Cardiac fibroblast (primary cell): ENCODE results near the gene EPB41L4A.
"Not testable (repeated sequence)": the region's sequence is repeated elsewhere in the genome, so short reads cannot be mapped to it uniquely, and the experiment has no call there.

Source experiments
- DNase-seq, 2 donors: peaks; one replicate each; pipeline versions ENCODE4 v3.0.0 to v3.0.0-alpha.2; 2010; ENCODE audit warnings: low read depth in 2 of 2
- H3K4me3 ChIP-seq, 2 donors: replicated peaks in 1 of 2; 1 replicate in 1 of 2; 2 replicates in 1 of 2; pipeline ENCODE4 v1.5.1; 2011; ENCODE audit warnings: low read depth in 2 of 2, low read length in 2 of 2, mild to moderate bottlenecking in 2 of 2, moderate library complexity in 1 of 2
- TF ChIP-seq, protein P1 (sequence below): IDR thresholded peaks from one replicate; pipeline ENCODE4 v1.5.1; 2011; ENCODE audit warnings: low read depth, mild to moderate bottlenecking, low read length, inconsistent platforms

The EPB41L4A gene

DNA sequence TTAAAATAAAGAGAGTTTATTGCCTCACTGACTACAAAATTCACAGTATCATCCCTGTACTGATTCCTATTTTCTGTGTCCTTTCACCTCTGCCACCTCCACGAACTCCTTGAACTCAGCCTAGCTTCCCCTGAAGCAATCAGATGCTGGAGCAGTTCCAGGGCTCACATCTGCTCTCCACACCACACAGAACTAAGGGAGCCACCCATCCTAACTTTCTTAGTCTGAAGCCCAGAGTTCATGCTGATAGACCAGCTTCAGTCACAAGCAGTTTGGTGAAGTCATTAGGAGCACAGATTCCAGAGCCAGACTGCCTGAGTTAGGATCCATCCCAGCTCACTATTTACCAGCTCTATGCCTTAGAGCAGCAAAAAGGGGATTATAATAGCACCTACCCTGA lies 15.6 kb upstream of the EPB41L4A start:
- peak in 1 of 2 donors; percentile 4 for DNase-seq
- TF ChIP-seq, protein P1, sequence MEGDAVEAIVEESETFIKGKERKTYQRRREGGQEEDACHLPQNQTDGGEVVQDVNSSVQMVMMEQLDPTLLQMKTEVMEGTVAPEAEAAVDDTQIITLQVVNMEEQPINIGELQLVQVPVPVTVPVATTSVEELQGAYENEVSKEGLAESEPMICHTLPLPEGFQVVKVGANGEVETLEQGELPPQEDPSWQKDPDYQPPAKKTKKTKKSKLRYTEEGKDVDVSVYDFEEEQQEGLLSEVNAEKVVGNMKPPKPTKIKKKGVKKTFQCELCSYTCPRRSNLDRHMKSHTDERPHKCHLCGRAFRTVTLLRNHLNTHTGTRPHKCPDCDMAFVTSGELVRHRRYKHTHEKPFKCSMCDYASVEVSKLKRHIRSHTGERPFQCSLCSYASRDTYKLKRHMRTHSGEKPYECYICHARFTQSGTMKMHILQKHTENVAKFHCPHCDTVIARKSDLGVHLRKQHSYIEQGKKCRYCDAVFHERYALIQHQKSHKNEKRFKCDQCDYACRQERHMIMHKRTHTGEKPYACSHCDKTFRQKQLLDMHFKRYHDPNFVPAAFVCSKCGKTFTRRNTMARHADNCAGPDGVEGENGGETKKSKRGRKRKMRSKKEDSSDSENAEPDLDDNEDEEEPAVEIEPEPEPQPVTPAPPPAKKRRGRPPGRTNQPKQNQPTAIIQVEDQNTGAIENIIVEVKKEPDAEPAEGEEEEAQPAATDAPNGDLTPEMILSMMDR: no peak
- no peak overlapping the region for H3K4me3 ChIP-seq

DNA sequence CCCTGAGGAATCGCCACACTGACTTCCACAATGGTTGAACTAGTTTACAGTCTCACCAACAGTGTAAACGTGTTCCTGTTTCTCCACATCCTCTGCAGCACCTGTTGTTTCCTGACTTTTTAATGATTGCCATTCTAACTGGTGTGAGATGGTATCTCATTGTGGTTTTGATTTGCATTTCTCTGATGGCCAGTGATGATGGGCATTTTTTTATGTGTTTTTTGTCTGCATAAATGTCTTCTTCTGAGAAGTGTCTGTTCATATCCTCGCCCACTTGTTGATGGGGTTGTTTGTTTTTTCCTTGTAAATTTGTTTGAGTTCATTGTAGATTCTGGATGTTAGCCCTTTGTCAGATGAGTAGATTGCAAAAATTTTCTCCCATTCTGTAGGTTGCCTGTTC lies 7.1 kb upstream of the EPB41L4A start:
- not testable (repeated sequence) for H3K4me3 ChIP-seq, DNase-seq

GRCh38 chr5:112419986-112420864 lies 1.1 kb upstream of the EPB41L4A start:
- peak; percentile 59 to 82 for DNase-seq
- peak overlapping the region; percentile 56 to 93 for H3K4me3 ChIP-seq
- TF ChIP-seq, protein P1: peak; percentile 83

- TF ChIP-seq, protein P1: no peak
- peak overlapping the region; percentile 56 to 93 for H3K4me3 ChIP-seq
- DNase-seq: peak; percentile 13 to 23
Observed at GRCh38 chr5:112418659-112419163, 366 bp downstream of the EPB41L4A start.

DNA sequence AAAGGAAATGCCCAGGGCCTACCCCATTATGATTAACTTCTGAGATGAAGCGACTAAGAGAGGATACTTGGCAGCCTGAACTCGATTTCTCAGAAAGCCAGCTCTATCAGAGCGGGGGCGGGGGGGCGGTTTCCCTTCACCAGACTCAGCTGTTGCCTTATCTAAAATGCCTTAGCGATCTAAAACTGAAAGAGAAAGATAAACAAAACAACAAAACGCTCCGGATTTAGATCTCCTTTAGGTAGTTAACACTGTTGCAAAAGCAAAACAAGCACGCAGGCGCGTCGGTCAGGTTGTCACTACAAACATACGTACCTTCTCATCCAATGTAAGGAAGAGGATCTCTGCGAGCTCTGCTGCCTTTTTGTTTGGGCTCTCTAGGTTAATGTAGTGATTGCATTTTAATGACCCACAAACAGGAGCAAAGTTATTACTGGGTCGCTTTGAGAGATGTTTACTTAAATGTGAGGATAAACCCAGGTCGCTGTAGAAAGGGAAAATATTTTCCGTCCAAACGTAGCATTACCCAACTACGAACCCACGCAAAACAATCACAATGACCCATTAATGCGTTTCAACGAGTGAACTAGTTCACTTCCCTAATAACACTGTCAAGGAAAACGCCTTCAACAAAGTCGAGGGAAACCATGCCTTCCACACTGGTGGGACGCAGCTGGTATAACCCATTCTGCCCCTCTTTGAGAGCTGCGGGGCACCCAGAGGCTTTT lies 982 bp downstream of the EPB41L4A start:
- DNase-seq: peak; percentile 35 to 58
- TF ChIP-seq, protein P1: no peak
- peak overlapping the region; percentile 56 to 93 for H3K4me3 ChIP-seq

GRCh38 chr5:112415552-112415951 lies 3.5 kb downstream of the EPB41L4A start:
- DNase-seq: no peak
- no peak overlapping the region for H3K4me3 ChIP-seq
- TF ChIP-seq, protein P1: no peak

DNA sequence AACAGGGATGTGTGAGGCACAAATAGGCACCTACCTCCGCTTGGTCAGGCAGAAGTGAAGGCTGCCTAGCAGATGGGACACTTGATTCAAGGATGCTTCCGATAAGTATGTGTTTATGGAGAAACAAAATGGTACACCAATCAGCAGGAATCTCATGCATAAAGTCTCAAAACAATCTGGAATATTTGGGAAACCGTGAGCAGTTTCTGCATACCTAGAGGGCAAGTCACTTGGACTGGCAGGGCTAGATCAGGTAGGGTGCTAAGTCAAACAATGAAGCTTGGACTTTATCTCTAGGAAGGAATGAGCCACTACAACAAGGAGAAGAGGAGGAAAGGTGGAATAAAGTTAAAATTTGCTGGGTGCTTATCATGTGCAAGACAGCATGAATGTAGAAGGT lies 5.5 kb downstream of the EPB41L4A start:
- no peak for DNase-seq
- H3K4me3 ChIP-seq: no peak overlapping the region
- TF ChIP-seq, protein P1: no peak
